Measurements from ENCODE around the gene MBTPS1.

Gene MBTPS1

GRCh38 chr16:84095466-84095865 is 21.3 kb downstream of the MBTPS1 start:
- DNase-seq, result no peak

GRCh38 chr16:84093879-84094270 is 22.9 kb downstream of the MBTPS1 start:
- no peak for DNase-seq

- DNase-seq, result no peak
Observed at GRCh38 chr16:84093120-84093878, 23.4 kb downstream of the MBTPS1 start.

GRCh38 chr16:84091460-84091859 is 25.3 kb downstream of the MBTPS1 start:
- no peak for DNase-seq

GRCh38 chr16:84090211-84090610 is 26.5 kb downstream of the MBTPS1 start:
- no peak for DNase-seq

- DNase-seq, result no peak
Observed at GRCh38 chr16:84088695-84089395, 27.9 kb downstream of the MBTPS1 start.

- DNase-seq, result no peak
Observed at GRCh38 chr16:84087466-84088151, 29.1 kb downstream of the MBTPS1 start.

- DNase-seq, result no peak
Observed at GRCh38 chr16:84087001-84087400, 29.7 kb downstream of the MBTPS1 start.

- no peak for DNase-seq
Observed at GRCh38 chr16:84086341-84086740, 30.4 kb downstream of the MBTPS1 start.

- no peak for DNase-seq
Observed at GRCh38 chr16:84085773-84086172, 31.0 kb downstream of the MBTPS1 start.

- DNase-seq, result no peak
Observed at GRCh38 chr16:84085271-84085667, 31.5 kb downstream of the MBTPS1 start.

- DNase-seq, result peak in 1 of 2 experiments; percentile 18
Observed at GRCh38 chr16:84084570-84085270, 32.0 kb downstream of the MBTPS1 start.

- DNase-seq, result no peak
Observed at GRCh38 chr16:84082835-84083569, 33.7 kb downstream of the MBTPS1 start.

GRCh38 chr16:84082110-84082509 is 34.6 kb downstream of the MBTPS1 start:
- no peak for DNase-seq

GRCh38 chr16:84081446-84081989 is 35.2 kb downstream of the MBTPS1 start:
- no peak for DNase-seq

- DNase-seq, result no peak
Observed at GRCh38 chr16:84080813-84081212, 35.9 kb downstream of the MBTPS1 start.

- DNase-seq, result no peak
Observed at GRCh38 chr16:84080378-84080777, 36.4 kb downstream of the MBTPS1 start.

GRCh38 chr16:84079664-84080063 is 37.1 kb downstream of the MBTPS1 start:
- no peak for DNase-seq

- no peak for DNase-seq
Observed at GRCh38 chr16:84075376-84075775, 41.4 kb downstream of the MBTPS1 start.

GRCh38 chr16:84074721-84075120 is 42.0 kb downstream of the MBTPS1 start:
- no peak for DNase-seq

GRCh38 chr16:84072014-84072413 is 44.7 kb downstream of the MBTPS1 start:
- no peak for DNase-seq

- no peak for DNase-seq
Observed at GRCh38 chr16:84071121-84071520, 45.6 kb downstream of the MBTPS1 start.

Data from NCI-H187 (cell line).